ENCODE results near the gene PIK3C2A.

The PIK3C2A gene

DNA sequence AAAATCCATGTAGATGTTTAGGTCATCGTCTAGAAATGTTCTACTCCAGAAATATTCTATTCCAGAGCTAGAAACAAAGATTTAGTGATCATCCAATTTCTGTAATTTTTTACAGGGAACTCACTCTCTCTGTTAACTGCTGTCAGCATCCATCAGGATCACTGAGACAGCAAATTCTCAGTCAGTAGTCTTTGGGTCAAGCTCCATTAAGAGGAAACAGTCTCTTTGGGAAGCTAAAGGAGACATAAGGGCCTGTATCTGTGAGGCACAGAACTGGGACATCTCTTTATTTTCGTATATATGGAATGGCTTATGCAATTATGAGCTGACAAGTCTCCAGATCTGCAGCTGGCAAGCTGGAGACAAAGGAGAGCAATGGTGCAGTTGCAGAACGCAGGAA, 48.3 kb downstream of the PIK3C2A start:
- DNase-seq: no peak
